GM18861 (cell line): ENCODE measurements around the gene SLC12A6.
A peak's percentile ranks its signal among the peaks of the same experiment; 100 is the strongest.
"Not testable (repeated sequence)": the region's sequence is repeated elsewhere in the genome, so short reads cannot be mapped to it uniquely, and the experiment has no call there.

Experiments
- ATAC-seq: cut with Tn5 transposase; IDR thresholded peaks from one replicate; pipeline ENCODE4 v1.9.1; 2021; ENCODE audit not compliant: unreplicated experiment

SLC12A6 gene

DNA sequence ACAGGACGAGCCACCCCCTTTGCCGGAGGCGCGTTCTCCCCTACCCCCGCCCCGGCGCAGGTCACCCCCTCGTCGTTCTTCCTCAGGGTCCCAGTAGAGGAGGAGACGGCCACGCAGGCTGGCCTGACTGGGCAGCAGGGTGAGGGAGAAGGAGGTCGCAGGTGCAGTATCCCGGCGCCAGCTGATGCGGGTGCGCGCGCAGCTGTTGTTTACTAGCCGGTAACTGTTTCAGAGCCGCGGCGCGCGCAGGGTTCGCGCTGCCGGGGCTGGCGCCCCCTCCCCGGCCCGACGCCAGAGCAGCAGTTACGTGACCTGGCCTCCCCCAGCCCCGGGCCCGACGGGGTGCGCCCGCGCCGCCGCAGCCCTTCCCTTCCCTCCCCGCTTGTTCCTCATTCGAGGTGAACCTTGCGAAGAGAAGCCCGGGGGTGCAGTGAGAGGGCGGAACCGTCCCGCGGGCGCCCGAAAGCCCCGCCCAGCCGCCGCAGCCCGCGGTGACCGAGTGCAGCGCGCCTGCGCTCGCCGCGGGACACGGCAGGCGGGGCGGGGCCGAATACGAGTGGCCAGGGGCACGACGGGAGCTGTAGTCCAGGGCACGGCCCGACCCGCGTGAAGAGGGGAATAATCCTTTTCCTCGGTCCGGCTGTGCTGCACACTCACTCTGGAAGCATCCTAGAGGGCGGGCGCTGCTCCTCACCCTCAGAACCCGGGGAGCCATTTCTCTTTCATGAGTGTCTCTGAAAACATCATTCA, at the start of gene SLC12A6:
Gene SLC12A6, minus strand, starts transcription at position 225 of the 750 bp plus-strand sequence. CDS start 1,101 bp downstream, outside the sequence.
- peak; percentile 59 for ATAC-seq

DNA sequence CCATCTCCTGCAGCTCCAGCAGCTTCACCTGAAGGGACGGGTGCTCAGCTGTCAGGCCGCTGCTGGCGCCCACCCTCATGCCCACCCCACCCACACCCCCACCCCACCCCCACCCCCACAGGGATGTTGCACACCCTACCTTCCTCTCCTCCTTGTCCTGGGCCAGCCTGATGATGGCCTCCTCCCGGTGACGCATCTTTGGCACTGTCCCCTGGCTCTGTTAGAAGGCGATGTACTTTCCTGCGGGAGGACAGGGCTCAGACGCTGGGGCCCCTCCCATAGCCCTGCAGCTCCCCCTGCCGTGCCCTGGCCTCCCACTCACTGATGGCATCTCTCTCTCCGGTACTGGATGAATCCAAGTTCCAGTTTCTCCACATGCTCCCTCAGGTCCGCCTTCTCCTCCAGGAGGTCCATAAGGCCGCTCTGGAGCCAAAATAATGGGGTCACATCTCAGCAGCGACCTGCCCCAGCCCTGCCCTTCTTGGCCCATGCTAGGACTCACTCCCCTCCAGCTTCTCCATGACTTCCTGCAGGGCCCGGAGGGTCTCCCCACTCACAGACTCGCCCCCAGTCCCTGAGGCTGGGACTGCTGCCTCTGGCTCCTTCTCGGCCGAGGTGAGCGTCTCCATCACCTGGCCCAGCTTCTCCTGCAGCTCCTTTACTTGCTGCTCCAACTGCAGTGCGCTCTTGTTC, 44.4 kb upstream of the SLC12A6 start:
- ATAC-seq: not testable (repeated sequence)

DNA sequence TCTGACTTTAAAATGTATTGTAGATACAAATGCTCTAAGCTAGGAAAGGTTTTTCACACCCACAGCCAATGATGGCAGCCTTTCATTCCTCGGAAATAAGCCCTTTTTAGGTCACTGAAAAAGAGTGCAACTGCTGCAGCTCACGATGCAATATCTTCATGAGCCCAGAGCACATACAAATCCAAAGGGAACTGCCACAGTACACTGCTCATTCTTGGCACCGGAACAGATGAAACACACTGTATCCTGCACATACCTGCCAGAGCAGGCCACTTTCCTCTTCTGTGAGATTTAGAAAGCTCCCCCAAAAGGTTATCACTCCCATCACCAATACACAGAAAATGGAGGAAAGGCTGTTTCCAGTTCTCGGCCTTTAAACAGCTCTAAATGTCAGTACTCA, 42.9 kb upstream of the SLC12A6 start:
- not testable (repeated sequence) for ATAC-seq

DNA sequence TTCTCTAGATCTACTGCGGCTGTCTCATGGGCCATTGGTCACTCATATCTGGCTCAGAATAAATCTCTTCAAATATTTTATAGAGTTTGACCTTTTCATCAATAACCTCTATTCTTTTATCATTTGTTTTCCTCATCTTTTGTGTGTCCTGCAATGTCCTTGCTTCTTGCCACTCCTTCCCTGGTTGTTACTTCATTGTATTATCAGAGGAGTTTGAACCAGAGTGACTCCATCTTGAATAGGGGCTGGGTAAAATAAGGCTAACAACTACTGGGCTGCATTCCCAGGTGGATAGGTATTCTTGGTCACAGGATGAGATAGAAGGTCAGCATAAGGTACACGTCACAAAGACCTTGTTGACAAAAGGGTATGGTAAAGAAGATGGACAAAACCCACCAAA, 39.3 kb upstream of the SLC12A6 start:
- ATAC-seq: no peak

DNA sequence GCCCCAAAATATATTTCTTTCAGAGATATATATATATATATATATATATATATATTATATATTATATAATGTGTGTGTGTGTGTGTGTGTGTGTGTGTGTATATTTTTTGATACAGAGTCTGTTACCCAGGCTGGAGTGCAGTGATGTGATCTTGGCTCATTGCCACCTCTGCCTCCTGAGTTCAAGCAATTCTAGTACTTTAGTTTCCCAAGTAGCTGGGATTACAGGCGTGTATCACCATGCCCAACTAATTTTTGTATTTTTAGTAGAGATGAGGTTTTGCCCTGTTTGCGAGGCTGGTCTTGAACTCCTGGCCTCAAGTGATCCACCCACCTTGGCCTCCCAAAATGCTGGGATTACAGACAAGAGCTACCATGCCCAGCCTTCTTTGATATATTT, 38.0 kb upstream of the SLC12A6 start:
- not testable (repeated sequence) for ATAC-seq

DNA sequence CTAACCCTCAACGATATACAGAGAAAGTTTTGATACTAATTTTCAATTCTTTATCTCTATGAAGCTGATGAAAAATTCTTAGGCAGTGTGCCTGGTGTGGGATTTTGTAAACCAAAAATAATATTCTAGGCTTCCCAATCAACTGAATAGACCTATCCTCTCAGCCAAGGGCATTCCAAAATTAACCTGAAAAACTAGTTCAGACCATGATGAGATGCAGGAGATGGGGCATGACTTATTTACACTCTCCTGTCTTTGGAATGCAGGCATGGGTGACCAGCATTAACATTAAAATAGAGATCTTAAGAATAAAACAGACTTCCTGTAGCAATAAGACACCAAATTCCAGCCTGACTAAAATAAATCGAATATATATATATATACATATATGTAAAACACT, 37.2 kb upstream of the SLC12A6 start:
- ATAC-seq: no peak

DNA sequence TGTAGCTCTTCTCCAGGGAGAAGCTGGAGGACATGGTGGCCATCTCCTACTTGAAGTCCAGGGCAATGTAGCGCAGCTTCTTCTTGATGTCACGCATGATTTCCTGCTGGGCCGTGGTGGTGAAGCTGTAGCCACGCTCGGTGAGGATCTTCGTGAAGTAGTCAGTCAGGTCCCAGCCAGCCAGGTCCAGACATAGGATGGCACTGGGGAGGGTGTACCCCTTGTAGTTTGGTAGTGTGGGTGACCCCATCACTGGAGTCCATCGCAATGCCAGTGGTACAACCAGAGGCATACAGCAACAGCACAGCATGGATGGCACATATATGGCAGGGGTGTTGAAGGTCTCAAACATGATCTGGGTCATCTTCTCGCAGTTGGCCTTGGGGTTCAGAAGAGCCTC, 36.4 kb upstream of the SLC12A6 start:
- ATAC-seq: no peak

DNA sequence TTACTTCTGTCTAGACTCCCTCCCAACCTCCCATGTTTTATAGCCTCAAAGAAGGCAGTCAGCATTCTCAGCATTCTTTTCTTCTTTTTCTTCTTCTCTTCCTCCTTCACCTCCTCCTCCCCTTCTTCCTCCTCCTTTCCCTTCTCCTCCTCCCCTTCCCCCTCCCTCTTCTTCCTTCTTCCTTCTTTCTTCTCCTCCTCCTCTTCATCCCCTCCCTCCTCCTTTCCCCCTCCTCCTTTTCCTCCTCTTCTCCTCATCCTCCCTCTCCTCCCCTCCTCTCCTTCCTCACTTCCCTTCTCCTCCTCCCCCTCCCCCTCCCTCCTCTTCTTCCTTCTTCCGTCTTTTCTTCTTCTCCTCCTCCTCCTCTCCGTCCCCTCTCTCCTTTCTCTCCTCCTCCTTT, 33.1 kb upstream of the SLC12A6 start:
- no peak for ATAC-seq

DNA sequence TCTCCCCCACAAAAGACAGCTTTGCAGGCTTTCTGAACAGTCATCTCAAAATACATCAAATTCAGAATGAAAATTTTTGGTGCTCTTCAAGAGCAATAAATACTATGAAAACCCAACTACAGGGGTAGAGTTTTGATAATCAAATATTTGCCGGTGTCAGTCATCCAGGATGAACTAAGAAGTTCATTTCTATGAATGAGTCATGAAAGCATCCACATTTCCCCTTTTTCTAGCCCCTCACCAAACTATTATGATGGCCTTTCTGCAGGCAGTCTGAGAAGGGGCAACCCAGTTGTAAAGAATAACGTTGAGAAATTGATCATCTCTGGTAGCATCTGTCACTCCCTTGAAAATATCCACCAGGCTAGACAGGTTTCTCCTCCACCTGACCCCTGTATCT, 32.5 kb upstream of the SLC12A6 start:
- ATAC-seq: no peak

DNA sequence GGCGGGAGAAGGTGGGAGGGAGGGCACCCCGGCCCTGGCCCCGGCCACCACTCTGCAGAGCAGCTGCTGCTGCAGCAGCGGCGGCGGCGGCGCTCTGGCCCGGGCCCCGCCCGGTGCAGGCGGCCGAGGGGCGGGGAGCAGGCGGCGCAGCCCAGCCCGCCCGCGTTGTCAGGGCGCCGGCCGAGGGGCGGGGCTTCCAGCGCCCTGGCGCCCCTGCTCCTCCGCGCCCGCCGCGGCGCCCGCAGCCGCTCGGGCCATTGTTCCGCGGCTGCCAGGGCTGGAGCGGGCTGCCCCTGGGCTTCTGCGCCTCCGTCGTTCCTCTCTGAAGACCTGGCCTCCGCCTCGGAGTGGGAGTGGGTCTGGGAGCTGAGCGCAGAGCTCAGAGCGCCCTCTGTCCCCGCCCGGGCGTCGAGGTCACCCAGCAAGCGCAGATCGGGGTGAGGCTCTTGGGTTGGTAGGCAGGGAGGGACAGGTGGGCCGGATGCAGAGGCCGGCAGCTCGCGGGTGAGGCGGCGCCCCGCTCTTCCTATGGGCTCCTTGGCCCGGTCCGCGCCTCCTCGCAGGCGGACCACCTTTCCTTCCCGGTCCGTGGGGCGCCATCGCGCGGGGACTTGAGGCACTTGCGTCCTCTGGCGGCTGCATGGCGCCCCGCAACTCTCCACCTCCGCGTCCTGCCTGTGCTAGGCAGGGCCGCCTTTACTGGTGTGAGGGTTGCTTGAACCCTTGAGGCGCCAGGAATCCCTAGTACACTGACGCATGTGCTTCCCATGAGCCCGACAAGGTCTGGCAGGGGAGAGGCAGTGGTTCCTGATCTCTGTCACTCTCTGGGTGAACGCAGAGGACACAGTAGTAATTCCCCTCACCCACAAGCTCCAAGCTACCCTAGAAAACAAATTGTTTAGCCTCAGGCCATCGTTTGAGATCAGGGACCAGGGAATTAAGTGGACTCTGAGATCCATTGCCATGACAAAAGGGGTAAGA, 29.8 kb upstream of the SLC12A6 start, which contains the start of gene LPCAT4:
Gene LPCAT4, minus strand, starts transcription at position 96 of the 981 bp plus-strand sequence. CDS start 96 bp downstream, outside the sequence.
- ATAC-seq: peak; percentile 66

DNA sequence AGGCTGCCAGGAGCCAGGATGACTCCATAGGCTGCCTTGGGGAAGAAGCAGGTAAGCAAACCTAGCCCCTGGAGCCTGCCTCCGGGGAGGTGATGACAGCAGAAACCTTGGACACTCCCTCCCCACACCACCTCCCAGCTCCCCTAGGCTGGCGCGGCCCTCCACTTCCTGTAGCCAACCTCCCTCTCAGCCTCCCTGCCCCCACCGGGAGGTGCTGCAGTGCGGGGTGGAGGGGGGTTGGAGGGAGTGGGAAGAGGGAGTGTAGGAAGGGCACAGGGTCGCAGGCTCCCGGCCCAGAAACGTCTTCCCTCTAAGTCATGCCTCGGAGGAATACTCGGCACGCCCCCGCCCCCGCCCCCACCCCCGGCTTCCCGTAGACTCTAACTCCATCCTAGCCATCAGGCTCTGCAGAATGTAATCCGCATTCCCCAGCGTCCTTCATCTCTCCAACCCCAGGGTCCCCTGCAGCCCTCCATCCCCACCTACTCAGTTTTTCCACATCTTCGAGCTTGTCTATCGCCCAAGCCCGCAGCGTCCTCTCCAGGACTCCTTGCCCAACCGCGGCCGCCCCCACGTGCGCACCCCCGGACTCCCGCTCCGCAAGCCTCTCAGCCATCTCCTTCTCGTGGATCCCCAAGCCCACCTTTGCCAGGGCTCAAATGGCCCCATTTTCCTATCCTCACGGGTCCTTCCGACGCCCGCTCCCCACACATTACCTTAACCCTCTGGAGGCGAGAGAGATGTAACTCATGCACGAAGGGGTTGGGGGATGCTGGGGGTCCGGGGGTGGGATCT, 28.9 kb upstream of the SLC12A6 start:
- no peak for ATAC-seq

DNA sequence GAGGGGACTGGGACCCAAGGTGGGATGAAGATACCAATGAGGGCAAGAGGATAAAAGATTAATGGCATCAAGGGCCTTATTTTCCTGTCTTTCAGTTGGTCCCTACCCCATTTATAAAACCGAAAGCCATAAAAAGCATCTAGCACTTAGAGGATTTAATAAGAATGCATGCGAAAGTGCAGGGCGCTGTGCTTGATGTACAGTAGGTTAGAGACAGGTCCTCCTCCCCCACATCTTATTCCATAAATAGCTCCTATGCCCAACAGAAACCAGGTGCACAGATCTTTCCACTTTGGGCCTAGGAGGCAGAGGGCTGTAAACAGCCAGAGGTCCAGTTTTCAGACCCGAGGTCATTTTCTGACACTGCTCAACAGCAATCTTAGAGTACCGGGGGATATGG, 28.3 kb upstream of the SLC12A6 start:
- no peak for ATAC-seq

DNA sequence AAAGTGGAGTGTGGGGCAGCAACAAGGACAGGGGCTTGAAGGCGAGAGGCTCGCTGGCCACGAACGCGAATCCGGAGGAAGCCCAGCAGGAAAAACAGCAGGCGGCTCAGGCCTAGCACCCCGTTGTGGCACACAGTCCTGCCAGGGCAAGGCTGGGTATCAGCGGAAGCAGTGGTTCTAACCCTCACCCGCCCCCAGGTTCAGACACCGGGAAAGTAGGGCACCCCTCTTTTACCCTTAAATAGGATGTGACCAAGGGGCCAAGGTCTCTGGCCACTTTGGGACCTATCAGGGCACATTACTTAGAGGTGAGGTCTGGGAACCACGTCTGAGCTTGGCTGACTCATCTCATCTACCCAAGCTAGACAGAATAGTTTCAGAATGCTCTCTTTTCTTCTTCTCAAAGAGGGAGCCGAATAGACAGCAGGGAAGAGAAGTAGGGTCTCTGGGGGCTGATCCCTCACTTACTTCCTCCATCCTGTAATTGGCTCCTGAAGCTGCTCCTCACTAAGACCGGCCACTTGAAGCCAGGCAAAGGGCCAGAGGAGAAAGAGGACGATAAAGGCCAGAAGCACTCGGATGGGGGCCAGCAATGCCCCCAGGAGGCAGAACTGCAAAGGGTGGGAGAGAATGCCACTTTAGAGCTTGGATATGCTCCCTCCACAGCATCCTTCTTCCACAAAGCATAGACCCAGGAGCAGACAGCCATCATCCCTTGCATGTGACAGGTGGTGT, 27.7 kb upstream of the SLC12A6 start:
- ATAC-seq: no peak

DNA sequence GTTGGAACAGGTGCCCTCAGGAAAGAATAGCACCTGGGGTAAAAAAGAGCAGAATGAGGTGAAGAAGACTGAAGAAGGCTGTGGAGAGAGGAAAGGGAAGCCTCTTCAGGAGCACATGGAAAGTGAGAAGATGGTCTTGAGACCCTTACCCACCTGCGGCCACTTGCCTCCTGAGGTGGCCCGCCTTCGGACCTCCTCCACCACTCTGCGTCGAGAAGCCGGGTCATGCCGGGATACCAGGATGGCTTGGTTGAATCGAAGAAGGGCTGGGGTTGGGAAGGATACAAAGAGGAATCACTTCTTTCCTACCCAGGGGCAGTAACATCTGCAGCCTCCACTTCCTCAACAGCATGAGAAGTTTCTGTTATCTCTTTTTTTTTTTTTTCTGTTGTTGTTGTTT, 26.5 kb upstream of the SLC12A6 start:
- no peak for ATAC-seq

DNA sequence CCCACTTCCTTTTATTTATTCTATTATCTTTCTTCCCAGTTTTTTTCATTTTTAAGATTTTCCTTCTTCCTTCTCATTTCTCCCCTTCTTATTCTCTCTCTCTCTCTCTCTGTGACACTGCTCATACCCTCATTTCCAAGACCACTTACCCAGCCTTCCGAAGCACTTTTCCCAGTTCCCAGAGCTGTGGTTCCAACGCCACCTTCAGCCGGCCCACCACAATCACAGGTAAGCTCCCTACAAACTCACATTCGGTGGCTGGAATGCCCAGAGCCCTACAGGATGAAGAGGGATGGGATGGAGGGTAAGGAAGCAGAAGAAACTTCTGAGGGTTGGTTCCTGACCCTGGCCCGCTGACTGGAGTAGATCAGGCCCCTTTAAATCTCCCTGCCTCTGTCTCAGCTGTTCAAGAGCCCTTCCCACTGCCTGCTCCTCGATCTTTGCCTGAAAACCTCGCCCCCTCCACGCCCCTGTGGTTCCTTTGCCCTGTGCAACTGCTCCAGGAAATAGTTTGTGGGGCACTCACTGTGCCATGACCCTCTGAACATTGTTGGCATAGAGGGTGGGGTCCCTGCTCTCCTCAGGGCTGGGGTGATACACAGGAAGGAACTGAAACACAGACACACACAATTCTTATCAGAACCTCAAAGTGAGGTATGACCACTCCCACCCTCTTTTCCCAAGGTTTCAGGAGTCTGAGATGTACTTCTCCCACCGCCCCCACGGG, 24.6 kb upstream of the SLC12A6 start:
- no peak for ATAC-seq

DNA sequence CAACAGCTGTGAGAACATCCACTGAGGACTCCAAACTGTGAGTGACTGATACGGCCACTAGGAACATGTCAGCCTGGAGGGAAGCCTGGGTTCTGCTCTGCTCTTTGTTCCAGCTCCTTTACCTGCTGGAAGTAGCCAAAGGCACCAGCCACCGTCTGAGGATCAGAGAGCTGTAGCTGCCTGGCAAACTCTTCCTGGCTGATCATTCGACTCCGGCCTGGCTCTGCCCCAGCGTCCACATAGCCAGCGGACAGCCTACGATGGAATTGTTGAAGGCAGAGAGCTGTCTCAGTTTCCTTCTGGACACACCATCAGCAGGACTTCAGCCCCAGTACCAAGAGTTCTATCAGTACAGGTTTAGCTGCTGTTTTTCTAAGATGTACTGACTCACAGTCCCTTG, 23.7 kb upstream of the SLC12A6 start:
- ATAC-seq: no peak

DNA sequence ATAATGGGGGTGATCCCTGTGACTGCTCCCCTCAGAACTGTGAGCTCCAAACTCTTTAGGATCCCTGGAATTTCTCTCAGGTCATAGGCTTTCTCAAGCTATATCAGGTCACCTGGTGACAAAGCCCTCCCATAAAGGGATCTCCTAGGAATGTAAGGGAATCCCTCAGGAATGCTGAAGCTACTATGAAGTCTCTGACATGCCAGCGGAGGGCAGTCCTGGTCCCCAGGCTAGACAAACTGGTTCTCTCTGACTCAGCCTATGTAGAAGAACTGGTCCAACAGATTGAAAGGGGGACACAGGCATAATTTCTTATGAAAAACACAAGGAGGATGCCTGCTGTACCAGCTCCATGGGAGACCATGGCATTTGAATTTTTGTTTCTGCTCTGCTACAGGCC, 22.7 kb upstream of the SLC12A6 start:
- ATAC-seq: no peak

DNA sequence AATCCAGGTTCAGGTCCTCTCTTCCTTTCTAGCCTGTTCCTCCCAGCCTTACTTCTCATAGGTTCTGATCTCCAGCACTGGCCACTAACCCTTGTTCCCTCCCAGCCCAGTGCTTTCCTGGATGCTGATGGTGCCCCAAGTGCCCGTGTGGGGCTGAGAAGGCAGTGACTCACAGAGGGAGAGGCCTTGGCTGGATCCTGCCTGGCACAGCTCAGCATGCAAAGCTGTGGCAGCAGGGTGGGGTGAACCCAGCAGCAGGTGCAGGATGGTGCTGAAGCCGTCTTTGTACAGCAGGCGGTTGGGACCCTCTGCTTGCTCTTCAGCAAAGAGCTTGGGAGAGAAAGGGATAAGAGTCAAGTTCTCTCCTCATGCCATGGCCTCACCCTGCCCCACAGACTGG, 21.8 kb upstream of the SLC12A6 start:
- no peak for ATAC-seq

DNA sequence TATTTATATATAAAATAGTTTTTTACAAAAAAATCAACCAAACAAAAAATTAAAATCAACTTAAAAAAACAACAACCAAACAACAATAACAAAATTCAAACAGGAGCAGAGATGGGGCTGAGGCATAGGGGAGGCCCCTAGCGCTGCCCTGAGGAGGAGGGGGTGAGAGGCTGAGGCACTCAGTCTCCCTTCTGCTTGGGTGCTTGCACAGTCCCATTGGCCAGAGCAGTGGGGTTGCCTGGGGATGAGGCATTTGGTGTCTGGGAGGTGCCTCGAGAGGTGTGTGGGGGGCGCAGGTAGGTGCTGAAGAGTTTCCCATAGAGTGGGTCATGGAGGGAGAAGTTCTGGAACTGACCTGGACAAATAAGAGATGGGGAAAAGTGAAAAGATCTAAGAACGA, 21.4 kb upstream of the SLC12A6 start:
- no peak for ATAC-seq
